NCI-H82 treated with DMSO at 0.1 percent for 48 hours (cell line): ENCODE measurements around the gene EFR3B.
A peak's percentile ranks its signal among the peaks of the same experiment; 100 is the strongest.
"Not testable (repeated sequence)": the region's sequence is repeated elsewhere in the genome, so short reads cannot be mapped to it uniquely, and the experiment has no call there.

ENCODE experiments used
- DNase-seq: peaks from one replicate; lab custom pipeline; 2025; ENCODE audit not compliant: unreplicated experiment; lab: John Stamatoyannopoulos, UW

EFR3B gene

DNA sequence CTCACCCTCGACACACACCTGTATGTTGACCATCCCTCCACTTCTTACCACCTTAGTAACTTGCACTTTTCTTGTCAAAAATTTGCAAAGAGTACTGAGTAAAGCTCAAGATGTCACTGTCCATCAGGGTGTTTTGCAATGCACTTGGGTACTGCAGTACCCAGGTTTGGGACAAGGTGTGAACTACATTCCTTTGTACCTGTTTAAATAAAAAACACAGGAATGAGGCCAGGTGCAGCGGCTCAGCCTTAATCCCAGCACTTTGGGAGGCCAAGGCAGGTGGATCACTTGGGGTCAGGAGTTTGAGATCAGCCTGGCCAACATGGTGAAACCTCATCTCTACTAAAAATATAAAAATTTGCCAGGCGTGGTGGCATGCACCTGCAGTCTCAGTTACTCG lies 98.7 kb downstream of the EFR3B start:
- not testable (repeated sequence) for DNase-seq

DNA sequence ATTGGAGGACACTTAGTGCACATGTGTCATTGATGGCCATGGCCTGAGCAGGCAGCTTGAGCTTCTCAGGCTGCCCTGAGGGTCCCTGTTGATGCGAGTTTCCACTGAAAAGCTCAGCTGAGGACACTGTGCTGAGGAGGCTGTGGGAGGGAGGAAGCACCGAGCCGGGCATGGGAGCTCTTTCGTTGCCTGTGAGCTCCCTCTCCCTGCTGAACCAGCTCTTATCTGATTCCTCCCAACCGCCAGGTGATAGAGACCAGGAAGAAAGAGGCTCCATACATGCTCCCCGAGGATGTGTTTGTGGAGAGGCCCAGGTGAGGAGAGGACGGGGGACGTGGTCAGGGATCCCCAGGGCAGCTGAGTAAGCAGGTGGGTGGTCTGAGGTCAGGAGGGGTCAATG lies 99.2 kb downstream of the EFR3B start:
- DNase-seq: no peak

DNA sequence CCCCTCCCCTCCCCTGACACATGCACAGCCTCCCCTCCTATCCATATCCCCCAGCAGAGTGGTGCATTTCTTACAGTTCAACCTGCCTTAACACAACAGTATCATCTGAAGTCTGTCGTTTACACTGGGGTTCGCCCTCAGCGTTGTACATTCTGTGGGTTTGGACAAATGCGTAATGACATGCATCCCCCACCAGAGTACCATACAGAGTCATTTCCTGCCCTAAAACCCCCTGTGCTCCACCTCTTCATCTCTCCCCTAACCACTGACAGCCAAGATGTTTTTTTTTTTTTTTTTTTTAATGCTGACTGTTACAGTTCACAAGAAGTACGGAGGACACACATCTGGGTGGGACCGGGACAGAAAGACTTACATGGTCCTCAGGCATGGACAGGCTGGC lies 103.9 kb downstream of the EFR3B start:
- DNase-seq: no peak

DNA sequence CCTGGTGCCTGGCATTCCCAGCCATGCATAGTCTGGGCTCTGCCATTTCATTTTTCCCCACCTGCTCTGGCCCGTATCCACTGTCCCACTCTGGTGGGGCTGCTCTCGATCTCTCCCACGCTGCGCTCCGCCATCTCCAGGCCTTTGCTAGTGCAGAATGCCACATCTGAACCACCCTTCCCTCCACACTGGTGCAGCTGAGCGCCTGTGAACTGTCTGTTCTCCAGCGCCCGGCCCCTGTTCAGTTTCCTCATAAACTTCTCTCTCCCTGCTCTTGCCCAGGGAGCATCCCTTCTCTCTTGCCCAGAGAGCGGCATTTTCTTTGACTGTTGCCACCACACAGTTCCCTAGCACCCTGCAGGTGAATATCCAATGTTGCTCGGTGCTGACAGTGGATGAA lies 105.0 kb downstream of the EFR3B start:
- no peak for DNase-seq

DNA sequence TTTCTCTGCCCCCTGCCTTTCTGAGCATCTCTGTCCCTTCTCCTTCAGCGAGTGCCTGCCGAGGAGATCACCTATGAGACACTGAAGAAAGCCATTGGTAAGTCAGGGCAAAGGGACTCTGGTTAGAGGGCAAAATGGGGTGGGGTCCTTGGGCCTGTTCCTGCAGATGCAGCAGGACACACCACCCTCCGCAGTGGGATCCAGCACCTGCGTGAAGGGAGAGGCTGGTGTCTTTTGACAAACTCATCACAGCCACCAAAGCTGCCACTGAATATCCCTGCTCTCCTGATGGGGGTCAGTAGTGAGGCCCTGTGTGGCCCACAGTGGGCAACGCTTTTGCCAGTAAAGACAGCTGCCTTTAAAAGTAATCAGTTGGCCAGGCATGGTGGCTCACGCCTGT lies 107.8 kb downstream of the EFR3B start:
- no peak for DNase-seq

DNA sequence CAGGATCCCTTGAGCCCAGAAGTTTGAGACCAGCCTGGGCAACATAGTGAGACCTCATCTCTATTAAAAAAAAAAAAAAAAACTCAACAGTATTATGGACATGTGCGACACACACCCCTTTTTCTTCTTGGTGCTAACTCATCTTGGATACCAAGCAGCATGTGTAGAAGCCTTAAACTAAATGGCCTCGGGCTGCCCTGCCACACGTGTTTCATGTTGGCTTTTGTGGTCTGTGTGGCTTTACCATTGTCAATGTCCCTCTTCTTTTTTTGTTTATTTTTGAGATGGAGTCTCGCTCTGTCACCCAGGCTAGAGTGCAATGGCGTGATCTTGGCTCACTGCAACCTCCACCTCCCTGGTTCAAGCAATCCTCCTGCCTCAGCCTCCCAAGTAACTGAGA lies 109.1 kb downstream of the EFR3B start:
- DNase-seq: not testable (repeated sequence)

DNA sequence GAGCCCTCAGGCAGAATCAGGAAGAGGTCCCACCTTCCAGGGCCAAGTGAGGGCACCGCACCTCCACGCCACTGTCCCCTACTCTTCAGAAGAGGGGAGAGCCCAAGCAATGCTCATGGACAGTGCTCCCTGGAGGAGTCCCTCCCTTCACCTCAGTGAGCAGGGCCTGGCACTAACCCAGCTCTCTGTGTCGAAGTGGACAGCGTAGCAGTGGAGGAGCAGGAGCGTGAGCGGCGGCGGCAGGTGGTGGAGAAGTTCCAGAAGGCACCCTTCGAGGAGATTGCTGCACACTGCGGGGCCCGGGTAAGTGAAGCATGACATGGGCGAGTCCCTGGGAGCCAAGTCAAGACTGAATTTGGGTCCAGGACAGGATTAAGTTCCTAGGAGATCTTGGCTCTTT lies 109.8 kb downstream of the EFR3B start:
- no peak for DNase-seq

DNA sequence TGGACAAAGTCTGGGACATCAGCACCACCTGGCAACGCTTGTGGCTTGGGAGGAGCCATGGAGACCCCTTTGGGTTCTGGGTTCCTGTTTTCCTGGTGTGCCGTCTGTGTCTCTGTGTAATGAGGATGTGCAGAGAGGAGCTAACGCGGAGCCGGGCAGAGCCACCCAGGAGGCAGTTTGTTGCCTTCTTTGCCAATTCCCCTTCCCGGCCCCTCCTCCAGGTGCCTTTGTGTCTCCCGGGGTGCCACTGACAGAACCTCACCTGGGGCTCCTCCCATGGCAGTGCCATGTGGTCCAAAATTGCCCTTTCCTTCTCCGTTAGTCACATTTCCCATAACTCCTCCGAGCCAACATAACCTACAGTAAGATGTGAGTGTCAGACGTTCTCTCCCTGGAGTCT lies 113.5 kb downstream of the EFR3B start:
- DNase-seq: no peak

DNA sequence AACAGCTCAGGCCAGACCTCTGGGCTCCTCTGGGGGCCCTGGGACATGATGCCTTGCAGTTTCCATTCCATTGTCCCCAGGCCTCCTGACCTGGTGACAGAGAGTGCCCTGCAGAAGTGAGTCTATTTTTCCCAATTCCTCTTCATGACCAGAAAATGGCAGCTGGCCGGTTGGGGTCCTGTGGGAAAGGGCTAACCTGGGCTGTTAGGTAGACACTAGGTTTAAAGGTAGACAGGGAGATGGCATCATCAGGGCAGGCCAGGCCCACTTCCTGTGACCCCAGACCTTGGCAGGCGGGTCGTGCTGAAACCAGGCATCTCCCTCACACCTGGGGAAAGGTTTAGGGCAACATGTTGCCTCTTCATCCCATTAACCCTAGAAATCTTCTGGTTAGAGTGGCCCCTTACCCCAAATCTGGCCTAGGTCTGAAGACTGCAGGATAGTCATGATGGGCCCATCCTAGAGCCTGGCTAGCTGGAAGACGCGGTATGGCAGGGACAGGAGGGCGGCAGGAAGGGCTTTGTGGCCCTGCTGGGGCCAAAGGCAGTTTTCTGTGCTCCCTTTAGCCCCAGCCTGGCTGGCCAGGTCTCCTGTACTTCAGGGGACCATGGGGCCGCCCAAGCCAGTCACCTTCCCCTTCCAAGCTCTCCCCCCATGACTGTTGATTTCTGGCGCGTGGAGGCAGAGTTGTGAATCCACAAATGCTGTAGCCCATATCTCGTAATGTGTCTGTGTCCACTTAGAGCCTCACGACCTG lies 116.4 kb downstream of the EFR3B start:
- DNase-seq: no peak

DNA sequence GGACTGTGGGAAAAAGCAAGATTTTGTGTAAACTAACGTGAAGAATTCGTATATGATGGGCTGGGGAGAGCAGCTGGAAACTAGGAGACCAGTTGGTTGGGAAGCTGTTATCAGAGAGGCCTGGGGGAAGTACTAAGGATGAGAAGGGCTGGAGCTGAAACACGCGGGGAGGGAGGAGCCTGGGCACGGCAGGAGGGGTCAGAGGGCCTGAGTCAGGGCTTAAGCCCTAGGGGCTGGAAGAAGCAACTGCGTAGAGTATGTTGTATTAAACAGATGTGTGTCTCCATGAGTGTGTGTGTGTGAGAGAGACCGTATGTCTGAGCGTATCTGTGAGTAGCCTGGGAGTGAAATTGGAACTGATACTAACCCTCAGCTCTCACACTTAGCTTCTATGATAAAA lies 118.1 kb downstream of the EFR3B start:
- peak; percentile 20 for DNase-seq

DNA sequence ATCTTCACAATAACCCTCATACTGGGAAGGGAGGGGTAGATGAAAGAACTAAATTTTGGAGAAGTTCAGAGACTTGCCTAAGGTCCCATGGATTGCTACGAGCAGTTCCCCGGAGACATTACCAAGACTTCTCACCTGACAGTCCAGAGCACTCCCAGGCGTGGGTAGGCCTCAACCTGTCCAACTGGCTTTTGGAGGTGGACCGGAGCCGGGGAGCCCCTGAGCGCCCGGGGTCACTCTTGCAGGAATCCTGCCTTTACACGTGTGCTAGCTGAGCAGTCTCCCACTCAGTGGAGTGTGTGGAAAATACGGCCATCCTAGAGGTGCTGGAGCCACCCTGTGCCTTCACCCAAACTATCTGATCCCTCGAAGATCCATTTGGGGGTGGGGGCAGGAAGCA lies 118.5 kb downstream of the EFR3B start:
- DNase-seq: no peak

DNA sequence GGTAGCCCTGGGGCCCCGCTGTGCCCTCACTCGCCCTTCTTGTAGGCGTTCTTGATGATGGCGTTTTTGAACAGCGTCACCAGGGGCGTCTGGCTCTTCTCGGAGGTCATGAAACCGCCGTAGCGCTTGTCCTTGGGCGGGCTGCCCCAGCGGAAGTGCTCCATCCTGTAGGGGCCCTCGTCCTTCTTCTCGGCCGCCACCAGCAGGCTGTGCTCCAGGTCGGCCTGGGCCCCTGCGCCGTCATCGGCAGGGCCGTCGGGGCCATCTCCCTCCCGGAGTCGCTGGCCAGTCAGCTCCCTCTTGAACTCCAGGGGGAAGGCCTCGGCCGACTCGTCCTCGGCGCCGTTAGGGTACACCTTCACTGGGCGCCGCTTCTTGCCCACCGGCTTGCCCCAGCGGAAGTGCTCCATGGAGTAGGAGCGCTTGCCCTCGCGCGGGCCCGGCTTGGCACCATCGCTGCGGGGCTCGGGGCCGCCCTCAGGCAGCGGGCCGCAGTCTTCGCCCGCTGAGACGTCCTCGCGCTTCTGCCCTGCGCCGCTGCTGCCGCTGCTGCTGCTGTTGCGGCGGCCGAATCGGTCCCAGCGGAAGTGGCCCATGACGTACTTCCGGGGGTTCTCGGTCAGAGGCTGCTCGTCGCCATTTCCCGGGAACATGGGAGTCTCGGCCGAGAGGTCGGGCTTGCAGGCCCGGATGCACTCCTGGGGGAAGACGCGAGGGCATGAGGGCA lies 119.3 kb downstream of the EFR3B start:
- no peak for DNase-seq

DNA sequence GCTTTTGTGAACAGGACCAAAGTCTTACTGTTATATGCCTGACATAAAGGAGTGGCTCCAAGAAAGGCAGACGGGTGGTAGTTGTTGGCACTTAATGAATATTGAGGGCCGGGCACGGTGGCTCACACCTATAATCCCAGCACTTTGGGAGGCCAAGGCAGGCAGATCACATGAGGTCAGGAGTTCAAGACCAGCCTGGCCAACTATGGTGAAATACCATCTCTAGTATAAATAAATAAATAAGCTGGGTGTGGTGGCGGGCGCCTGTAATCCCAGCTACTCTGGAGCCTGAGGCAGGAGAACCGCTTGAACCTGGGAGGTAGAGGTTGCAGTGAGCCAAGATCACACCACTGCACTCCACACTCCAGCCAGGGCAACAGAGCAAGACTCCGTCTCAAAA lies 120.2 kb downstream of the EFR3B start:
- not testable (repeated sequence) for DNase-seq

DNA sequence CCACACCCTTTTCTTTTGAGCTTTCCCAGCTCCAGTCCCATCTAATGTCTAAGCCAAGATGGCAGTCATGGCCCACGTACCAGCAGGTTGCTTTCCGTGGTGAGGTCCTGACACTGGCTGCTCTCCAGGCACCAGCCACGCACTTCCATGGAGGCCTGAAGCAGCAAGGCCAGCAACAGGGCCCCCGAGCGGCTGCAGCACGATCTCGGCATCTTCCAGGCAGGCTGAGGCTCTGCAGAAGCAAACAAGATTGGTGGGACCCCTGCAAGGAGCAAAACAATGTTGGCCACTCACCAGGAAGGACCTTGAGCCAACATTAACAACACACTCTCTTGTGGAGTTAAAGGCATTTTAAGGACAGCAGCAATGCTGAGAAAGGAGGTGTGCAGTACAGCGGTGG lies 122.7 kb downstream of the EFR3B start:
- no peak for DNase-seq

DNA sequence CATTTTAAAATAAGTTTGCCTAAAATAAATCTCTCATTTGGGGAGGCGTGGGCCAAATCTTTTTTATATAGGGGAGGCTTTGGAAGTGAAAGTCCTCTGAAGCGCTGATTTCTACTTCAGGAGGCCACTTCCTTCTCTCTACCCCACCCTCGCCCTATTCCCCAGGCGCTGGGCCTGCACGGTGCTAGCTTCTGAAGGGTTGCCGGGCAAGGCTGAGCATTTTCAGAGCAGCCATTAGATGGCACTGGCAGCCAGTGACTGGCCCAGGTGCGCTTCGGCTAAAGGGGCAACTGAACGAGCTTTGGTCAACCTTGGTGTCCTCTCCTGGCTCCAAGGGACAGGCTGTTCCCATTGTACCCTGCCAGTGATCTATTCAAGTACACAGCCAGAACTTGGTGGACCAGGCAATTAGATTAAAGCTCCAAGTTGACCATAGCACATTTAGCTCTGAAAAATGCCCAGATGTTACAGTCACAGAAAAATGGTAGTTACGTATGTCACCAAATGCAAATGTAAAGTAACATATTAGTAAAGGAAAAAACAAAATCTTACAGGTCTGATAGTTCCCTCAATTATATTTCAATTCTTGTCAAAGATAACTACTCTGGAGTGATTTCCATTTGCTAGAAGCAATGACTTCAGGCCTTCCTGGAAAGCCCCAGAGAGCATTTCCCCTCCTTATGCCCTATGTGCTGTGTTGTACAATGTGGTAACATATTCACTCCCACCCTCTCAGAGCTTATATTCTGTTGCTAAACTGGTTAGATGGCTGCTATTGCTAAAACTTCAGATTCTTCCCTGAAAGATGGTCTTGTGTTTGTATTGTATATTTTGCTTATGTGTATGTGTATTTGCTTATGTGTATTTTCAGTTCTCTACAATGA lies 124.4 kb downstream of the EFR3B start:
- no peak for DNase-seq

DNA sequence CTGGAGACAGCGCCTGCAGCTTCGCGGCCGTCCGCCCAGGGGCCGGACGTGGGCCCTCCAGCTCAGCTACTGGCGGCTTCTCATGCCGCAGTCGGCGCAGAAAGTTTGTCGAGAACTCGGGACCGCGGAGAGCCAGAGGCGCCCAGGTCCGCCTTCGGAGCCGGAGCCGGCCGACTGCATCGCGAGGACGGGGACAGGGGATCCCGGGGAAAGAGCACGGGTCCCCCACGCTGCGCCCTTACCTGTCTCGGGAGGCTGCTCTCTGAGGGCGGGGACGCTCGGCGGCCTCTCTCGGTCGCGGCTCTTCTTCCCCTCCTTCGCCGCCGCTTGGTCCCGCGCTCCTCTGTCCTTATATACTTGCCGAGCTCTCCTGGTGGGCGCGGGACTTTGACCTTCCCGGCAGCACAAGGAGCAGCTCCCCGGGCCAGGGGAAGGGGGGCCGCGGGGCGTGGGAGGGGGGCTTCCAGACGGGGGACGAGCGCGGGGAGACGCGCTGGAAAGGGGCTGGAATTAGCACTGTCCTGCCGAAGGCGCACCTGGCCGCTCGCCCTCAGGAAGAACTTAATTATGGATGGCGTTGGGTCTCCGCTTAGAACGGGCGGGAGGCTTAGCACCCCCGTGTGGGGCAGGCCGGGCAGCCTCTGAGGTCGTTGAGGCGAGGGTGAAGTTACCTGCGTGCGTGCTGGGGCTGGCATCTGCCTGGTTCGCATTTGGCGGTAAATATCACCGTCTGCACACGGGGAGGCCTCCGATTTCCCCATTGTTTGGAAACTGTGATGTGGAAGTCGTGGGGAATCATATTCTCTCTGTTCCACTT lies 126.6 kb downstream of the EFR3B start, which contains the start of gene POMC:
TSS of gene POMC (minus strand) at position 325 of the 817 bp plus-strand sequence. CDS start 3,808 bp downstream, outside the sequence.
- no peak for DNase-seq

DNA sequence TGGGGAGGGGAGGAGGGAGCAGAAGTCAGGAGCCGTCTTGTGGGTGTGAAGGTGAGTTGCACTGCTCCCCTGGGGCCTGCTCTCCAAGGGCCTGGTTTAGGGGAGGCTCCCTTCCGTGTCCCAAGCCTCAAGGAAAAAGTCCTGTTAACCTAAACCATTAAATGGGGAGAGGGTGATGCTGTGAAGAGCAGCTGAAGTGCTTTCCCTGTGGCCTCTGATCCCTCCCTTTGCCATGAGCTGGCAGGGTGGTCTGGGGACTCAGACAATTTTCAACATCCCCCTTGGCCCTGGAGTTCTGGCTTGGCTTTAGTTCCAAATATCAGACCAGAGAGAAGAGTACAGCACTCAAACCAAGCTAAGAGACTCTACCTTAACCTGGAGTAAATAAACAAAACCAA lies 127.2 kb downstream of the EFR3B start:
- no peak for DNase-seq

DNA sequence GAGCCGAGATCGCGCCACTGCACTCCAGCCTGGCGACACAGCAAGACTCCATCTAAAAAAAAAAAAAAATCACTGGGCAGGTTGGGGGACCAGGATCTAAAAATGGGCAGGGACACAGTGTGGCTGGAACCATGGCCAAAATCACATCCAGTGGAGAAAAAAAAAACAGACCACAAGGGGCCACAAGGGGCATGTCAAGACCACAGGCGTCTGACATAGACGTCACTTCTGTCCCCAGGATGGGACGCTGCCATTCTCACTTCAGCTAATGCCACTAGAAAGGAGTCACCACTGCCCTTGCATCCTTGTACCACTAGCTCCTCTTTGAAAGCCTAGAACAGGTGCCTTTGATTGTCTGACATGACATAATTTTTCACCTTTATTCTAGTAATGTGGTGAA lies 129.0 kb downstream of the EFR3B start:
- no peak for DNase-seq

DNA sequence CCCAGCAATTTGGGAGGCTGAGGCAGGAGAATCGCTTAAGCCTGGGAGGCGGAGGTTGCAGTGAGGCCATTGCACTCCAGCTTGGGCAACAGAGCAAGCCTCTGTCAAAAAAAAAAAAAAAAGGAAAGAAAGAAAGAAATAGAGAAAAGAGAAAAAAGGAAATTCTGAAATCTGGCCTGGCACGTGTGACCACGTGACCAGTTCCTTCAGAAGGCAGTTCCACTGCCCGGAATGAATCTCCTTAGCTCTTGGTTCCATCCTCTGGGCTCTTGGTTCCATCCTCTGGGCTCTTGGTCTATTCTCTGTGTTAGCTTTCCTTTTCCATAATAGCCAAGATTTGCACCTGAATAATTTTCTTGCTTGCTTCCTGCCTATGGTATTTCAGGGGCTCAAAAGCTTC lies 131.8 kb downstream of the EFR3B start:
- DNase-seq: no peak

DNA sequence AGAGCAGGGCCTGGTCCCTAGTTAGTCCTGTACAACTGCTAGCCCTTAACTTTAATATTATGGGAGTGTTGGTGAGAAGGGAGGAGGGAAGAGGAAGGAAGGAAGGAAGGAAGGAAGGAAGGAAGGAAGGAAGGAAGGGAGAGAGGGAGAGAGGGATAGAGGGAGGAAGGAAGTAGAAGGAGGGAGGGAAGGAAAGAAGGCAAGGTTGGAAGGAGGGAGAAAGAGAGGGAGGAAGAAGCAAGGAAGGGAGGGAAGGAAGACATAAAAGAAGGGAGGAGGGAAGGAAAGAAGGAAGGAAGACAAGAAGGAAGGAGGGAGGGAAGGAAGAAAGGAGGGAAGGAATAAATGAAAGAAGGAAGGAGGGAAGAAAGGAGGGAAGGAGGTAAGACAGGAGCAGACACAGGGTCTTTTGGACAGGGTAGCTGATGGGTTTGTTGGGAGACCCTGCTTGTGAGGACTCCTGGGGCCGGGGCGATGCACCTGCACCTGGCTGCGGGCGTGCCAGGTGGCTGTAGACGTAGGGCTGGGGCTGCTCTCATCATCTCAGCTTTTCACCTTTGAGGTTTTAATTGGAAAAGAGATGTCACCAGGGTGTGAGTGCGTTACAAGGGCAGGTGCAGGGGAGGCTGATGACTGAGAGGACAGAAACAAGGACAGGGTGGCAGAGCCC lies 132.5 kb downstream of the EFR3B start:
- no peak for DNase-seq
